ENCODE results near the gene PLCB3. TPM values are rescaled to one million over a fixed set of nuclear protein-coding genes. Genes with fewer than 3 reads are reported as not detected.

The PLCB3 gene
- total RNA-seq, 1 donor from 2014 or later, result 9.4 TPM

- Histone ChIP-seq H3K4me1 (ENCODE audit: control insufficient read depth in 3 of 3, insufficient read depth in 3 of 3, low read length in 3 of 3) (peaks cover 29 to 36% (median 33%) of the 10 kb centered on the region in 3 donors), H3K27ac (ENCODE audit: low read depth, low read length) (no peak overlapping the region), H3K9me3 (ENCODE audit: control insufficient read depth in 3 of 3, low read length in 3 of 3) (no peaks in the 10 kb centered on the region), H3K36me3 (ENCODE audit: control insufficient read depth in 3 of 3, insufficient read depth in 3 of 3, low read length in 3 of 3) (peaks cover 17 to 27% (median 23%) of the 10 kb centered on the region in 3 donors), H3K27me3 (ENCODE audit: control insufficient read depth in 3 of 3, insufficient read depth in 3 of 3, low read length in 3 of 3) (no peaks in the 10 kb centered on the region), H3K4me3 (ENCODE audit: low read length in 3 of 3) (no peak overlapping the region), H3K9ac (ENCODE audit: low read depth in 1 of 3, low read length in 3 of 3) (peak overlapping the region in 1 of 3 donors; percentile 54)
Measured at GRCh38 chr11:64254326-64254725, 3.0 kb downstream of the PLCB3 start.

DNA sequence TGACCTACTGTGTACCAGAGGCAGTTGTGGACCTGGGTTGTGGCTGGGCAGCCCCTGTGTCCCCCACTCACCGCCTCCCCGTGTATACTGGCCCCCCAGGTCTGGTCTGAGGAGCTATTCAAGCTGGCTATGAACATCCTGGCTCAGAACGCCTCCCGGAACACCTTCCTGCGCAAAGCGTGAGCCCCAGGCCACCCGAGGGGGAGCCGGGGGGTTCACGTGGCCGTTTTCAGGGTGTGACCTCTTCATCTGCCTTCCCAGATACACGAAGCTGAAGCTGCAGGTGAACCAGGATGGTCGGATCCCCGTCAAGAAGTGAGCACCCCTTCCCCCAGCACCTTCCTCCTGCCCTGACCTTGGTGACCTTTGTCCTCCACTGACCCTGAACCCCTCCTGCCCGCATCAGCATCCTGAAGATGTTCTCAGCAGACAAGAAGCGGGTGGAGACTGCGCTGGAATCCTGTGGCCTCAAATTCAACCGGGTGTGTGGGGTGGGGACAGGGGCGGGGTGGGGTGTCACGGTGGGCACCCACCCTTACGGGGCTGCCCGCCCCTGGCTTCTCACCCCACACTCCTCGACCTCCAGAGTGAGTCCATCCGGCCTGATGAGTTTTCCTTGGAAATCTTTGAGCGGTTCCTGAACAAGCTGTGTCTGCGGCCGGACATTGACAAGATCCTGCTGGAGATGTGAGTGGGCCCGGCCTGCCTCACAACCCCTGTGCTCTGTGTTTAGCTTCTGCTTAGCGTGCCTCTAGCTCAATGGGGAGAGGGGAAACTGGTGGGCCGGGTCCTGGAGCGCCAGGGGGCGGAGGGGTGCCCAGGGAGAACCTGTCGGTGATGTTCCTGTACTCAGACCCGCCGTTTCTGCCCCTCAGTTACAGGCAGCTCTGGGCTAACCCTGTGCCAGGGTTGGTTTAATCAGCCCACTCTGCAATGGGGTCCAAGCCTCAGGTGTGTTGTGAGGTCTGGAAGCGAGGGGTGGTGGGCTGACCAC, 4.1 kb downstream of the PLCB3 start:
- H3K9ac ChIP-seq (ENCODE audit: low read depth in 1 of 3, low read length in 3 of 3), result no peak overlapping the region
- H3K27ac ChIP-seq (ENCODE audit: low read depth, low read length), result no peak overlapping the region
- no peak overlapping the region for H3K4me3 ChIP-seq (ENCODE audit: low read length in 3 of 3)
- H3K36me3 ChIP-seq (ENCODE audit: control insufficient read depth in 3 of 3, insufficient read depth in 3 of 3, low read length in 3 of 3), result peaks cover 27 to 32% (median 31%) of the 10 kb centered on the region in 3 donors
- H3K27me3 ChIP-seq (ENCODE audit: control insufficient read depth in 3 of 3, insufficient read depth in 3 of 3, low read length in 3 of 3), result no peaks in the 10 kb centered on the region
- H3K9me3 ChIP-seq (ENCODE audit: control insufficient read depth in 3 of 3, low read length in 3 of 3), result no peaks in the 10 kb centered on the region
- peaks cover 29 to 33% (median 32%) of the 10 kb centered on the region in 3 donors for H3K4me1 ChIP-seq (ENCODE audit: control insufficient read depth in 3 of 3, insufficient read depth in 3 of 3, low read length in 3 of 3)

GRCh38 chr11:64256300-64256699, 5.0 kb downstream of the PLCB3 start:
- Histone ChIP-seq H3K4me3 (ENCODE audit: low read length in 3 of 3) (no peak overlapping the region), H3K27ac (ENCODE audit: low read depth, low read length) (no peak overlapping the region), H3K9me3 (ENCODE audit: control insufficient read depth in 3 of 3, low read length in 3 of 3) (no peaks in the 10 kb centered on the region), H3K4me1 (ENCODE audit: control insufficient read depth in 3 of 3, insufficient read depth in 3 of 3, low read length in 3 of 3) (peaks cover 23 to 25% (median 25%) of the 10 kb centered on the region in 3 donors), H3K9ac (ENCODE audit: low read depth in 1 of 3, low read length in 3 of 3) (no peak overlapping the region), H3K27me3 (ENCODE audit: control insufficient read depth in 3 of 3, insufficient read depth in 3 of 3, low read length in 3 of 3) (no peaks in the 10 kb centered on the region), H3K36me3 (ENCODE audit: control insufficient read depth in 3 of 3, insufficient read depth in 3 of 3, low read length in 3 of 3) (peaks cover 29 to 34% (median 34%) of the 10 kb centered on the region in 3 donors)

- Histone ChIP-seq H3K9me3 (ENCODE audit: control insufficient read depth in 3 of 3, low read length in 3 of 3) (no peaks in the 10 kb centered on the region), H3K4me3 (ENCODE audit: low read length in 3 of 3) (no peak overlapping the region), H3K27ac (ENCODE audit: low read depth, low read length) (no peak overlapping the region), H3K36me3 (ENCODE audit: control insufficient read depth in 3 of 3, insufficient read depth in 3 of 3, low read length in 3 of 3) (peaks cover 45 to 47% (median 45%) of the 10 kb centered on the region in 3 donors), H3K27me3 (ENCODE audit: control insufficient read depth in 3 of 3, insufficient read depth in 3 of 3, low read length in 3 of 3) (no peaks in the 10 kb centered on the region), H3K9ac (ENCODE audit: low read depth in 1 of 3, low read length in 3 of 3) (no peak overlapping the region), H3K4me1 (ENCODE audit: control insufficient read depth in 3 of 3, insufficient read depth in 3 of 3, low read length in 3 of 3) (peaks cover 9 to 10% (median 10%) of the 10 kb centered on the region in 3 donors)
Measured at GRCh38 chr11:64258356-64258755, 7.0 kb downstream of the PLCB3 start.

DNA sequence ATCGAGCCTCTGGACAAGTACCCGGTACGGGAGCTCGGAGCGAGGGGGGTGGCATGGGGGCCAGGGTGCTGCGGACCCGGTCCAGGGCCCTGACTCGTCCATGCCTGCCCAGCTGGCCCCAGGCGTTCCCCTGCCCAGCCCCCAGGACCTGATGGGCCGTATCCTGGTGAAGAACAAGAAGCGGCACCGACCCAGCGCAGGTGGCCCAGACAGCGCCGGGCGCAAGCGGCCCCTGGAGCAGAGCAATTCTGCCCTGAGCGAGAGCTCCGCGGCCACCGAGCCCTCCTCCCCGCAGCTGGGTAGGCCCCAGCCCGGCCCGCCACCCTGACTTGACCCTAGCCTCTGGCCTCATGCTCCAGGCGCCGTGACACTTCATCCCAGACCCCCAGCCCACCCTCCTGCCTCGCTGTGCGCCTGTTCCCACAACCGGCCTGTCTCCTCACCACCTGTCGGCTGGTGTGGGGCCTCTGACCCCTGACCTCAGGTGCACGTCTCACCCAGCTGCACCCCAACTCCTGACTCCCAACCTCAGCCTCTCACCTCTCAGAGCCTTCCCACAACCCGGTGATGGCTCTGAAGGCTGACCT, 7.7 kb downstream of the PLCB3 start:
- no peak overlapping the region for H3K4me3 ChIP-seq (ENCODE audit: low read length in 3 of 3)
- H3K9ac ChIP-seq (ENCODE audit: low read depth in 1 of 3, low read length in 3 of 3), result no peak overlapping the region
- no peaks in the 10 kb centered on the region for H3K27me3 ChIP-seq (ENCODE audit: control insufficient read depth in 3 of 3, insufficient read depth in 3 of 3, low read length in 3 of 3)
- no peak overlapping the region for H3K27ac ChIP-seq (ENCODE audit: low read depth, low read length)
- no peaks in the 10 kb centered on the region for H3K9me3 ChIP-seq (ENCODE audit: control insufficient read depth in 3 of 3, low read length in 3 of 3)
- peaks cover 47 to 50% (median 48%) of the 10 kb centered on the region in 3 donors for H3K36me3 ChIP-seq (ENCODE audit: control insufficient read depth in 3 of 3, insufficient read depth in 3 of 3, low read length in 3 of 3)
- H3K4me1 ChIP-seq (ENCODE audit: control insufficient read depth in 3 of 3, insufficient read depth in 3 of 3, low read length in 3 of 3), result peaks cover 2 to 4% (median 3%) of the 10 kb centered on the region in 3 donors

- Histone ChIP-seq H3K27ac (ENCODE audit: low read depth, low read length) (no peak overlapping the region), H3K4me3 (ENCODE audit: low read length in 3 of 3) (no peak overlapping the region), H3K27me3 (ENCODE audit: control insufficient read depth in 3 of 3, insufficient read depth in 3 of 3, low read length in 3 of 3) (no peaks in the 10 kb centered on the region), H3K9me3 (ENCODE audit: control insufficient read depth in 3 of 3, low read length in 3 of 3) (no peaks in the 10 kb centered on the region), H3K9ac (ENCODE audit: low read depth in 1 of 3, low read length in 3 of 3) (no peak overlapping the region), H3K36me3 (ENCODE audit: control insufficient read depth in 3 of 3, insufficient read depth in 3 of 3, low read length in 3 of 3) (peaks cover 48 to 50% (median 48%) of the 10 kb centered on the region in 3 donors), H3K4me1 (ENCODE audit: control insufficient read depth in 3 of 3, insufficient read depth in 3 of 3, low read length in 3 of 3) (no peaks in the 10 kb centered on the region)
Measured at GRCh38 chr11:64259533-64260067, 8.3 kb downstream of the PLCB3 start.

- no peaks in the 10 kb centered on the region for H3K27me3 ChIP-seq (ENCODE audit: control insufficient read depth in 3 of 3, insufficient read depth in 3 of 3, low read length in 3 of 3)
- no peaks in the 10 kb centered on the region for H3K9me3 ChIP-seq (ENCODE audit: control insufficient read depth in 3 of 3, low read length in 3 of 3)
- H3K4me3 ChIP-seq (ENCODE audit: low read length in 3 of 3), result no peak overlapping the region
- no peaks in the 10 kb centered on the region for H3K4me1 ChIP-seq (ENCODE audit: control insufficient read depth in 3 of 3, insufficient read depth in 3 of 3, low read length in 3 of 3)
- peaks cover 42 to 49% (median 46%) of the 10 kb centered on the region in 3 donors for H3K36me3 ChIP-seq (ENCODE audit: control insufficient read depth in 3 of 3, insufficient read depth in 3 of 3, low read length in 3 of 3)
- H3K9ac ChIP-seq (ENCODE audit: low read depth in 1 of 3, low read length in 3 of 3), result no peak overlapping the region
- H3K27ac ChIP-seq (ENCODE audit: low read depth, low read length), result no peak overlapping the region
Measured at GRCh38 chr11:64260147-64260708, 8.9 kb downstream of the PLCB3 start.

GRCh38 chr11:64261556-64262080, 10.3 kb downstream of the PLCB3 start:
- H3K27ac ChIP-seq (ENCODE audit: low read depth, low read length), result no peak overlapping the region
- peaks cover 47 to 56% (median 50%) of the 10 kb centered on the region in 3 donors for H3K36me3 ChIP-seq (ENCODE audit: control insufficient read depth in 3 of 3, insufficient read depth in 3 of 3, low read length in 3 of 3)
- no peak overlapping the region for H3K9ac ChIP-seq (ENCODE audit: low read depth in 1 of 3, low read length in 3 of 3)
- no peaks in the 10 kb centered on the region for H3K9me3 ChIP-seq (ENCODE audit: control insufficient read depth in 3 of 3, low read length in 3 of 3)
- no peaks in the 10 kb centered on the region for H3K27me3 ChIP-seq (ENCODE audit: control insufficient read depth in 3 of 3, insufficient read depth in 3 of 3, low read length in 3 of 3)
- H3K4me3 ChIP-seq (ENCODE audit: low read length in 3 of 3), result no peak overlapping the region
- H3K4me1 ChIP-seq (ENCODE audit: control insufficient read depth in 3 of 3, insufficient read depth in 3 of 3, low read length in 3 of 3), result no peaks in the 10 kb centered on the region

DNA sequence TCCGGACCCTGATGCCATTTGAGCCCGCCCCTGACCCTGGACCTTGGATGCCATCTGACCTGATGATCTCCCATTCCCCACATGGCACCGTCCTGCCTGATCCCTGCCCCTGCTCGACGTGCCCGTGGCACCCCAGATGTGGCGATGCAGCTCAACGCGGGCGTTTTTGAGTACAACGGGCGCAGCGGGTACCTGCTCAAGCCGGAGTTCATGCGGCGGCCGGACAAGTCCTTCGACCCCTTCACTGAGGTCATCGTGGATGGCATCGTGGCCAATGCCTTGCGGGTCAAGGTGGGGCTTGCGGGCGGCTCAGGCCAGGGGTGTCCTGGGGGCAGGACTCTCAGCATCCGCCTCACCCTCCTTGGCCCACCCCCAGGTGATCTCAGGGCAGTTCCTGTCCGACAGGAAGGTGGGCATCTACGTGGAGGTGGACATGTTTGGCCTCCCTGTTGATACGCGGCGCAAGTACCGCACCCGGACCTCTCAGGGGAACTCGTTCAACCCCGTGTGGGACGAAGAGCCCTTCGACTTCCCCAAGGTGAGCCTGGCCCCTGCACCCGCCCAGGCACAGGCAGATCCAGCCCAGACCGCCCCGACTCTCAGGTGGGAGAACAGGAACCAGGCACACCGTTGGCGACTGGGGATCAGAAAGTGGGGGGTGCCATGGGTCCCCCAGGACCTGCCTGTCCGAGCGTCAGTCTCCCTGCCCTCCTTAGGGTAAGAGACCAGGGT, 11.1 kb downstream of the PLCB3 start:
- Histone ChIP-seq H3K36me3 (ENCODE audit: control insufficient read depth in 3 of 3, insufficient read depth in 3 of 3, low read length in 3 of 3) (peaks cover 44 to 54% (median 50%) of the 10 kb centered on the region in 3 donors), H3K9me3 (ENCODE audit: control insufficient read depth in 3 of 3, low read length in 3 of 3) (no peaks in the 10 kb centered on the region), H3K4me3 (ENCODE audit: low read length in 3 of 3) (no peak overlapping the region), H3K4me1 (ENCODE audit: control insufficient read depth in 3 of 3, insufficient read depth in 3 of 3, low read length in 3 of 3) (peaks cover 0 to 5% (median 0%) of the 10 kb centered on the region in 3 donors), H3K27me3 (ENCODE audit: control insufficient read depth in 3 of 3, insufficient read depth in 3 of 3, low read length in 3 of 3) (no peaks in the 10 kb centered on the region), H3K27ac (ENCODE audit: low read depth, low read length) (no peak overlapping the region), H3K9ac (ENCODE audit: low read depth in 1 of 3, low read length in 3 of 3) (no peak overlapping the region)
